ENCODE data around the gene IKZF3.

DNA sequence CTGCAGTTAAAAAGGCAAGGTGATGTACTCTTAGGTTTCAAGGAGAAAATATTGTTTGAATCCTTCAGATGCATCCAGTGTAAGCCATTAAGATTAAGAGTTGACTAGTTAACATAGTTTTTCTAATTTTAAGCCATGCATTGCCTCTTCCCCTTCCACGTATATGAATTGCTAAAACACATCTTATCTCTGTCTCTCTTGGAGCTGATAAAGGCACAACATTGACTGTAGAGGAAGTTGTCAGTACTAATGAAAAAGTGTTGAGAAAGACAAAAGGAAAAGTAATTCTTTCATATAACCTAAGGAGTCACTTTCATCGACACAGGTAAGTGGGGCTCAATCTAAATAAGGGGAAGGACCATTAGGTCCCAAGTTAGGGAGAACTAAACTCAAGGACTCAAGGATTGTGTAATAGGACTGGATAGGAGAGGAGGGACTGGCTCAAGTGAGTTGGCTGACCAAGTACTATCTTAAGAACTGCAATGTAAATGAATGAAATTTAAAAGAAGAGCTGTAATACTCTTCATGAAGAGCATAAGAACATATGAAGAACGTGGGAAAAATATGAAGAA is 70.7 kb downstream of the IKZF3 start:
- TF ChIP-seq, protein P1, sequence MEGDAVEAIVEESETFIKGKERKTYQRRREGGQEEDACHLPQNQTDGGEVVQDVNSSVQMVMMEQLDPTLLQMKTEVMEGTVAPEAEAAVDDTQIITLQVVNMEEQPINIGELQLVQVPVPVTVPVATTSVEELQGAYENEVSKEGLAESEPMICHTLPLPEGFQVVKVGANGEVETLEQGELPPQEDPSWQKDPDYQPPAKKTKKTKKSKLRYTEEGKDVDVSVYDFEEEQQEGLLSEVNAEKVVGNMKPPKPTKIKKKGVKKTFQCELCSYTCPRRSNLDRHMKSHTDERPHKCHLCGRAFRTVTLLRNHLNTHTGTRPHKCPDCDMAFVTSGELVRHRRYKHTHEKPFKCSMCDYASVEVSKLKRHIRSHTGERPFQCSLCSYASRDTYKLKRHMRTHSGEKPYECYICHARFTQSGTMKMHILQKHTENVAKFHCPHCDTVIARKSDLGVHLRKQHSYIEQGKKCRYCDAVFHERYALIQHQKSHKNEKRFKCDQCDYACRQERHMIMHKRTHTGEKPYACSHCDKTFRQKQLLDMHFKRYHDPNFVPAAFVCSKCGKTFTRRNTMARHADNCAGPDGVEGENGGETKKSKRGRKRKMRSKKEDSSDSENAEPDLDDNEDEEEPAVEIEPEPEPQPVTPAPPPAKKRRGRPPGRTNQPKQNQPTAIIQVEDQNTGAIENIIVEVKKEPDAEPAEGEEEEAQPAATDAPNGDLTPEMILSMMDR (IDR thresholded peaks at IDR 0.05), result no peak
- TF ChIP-seq EP300 (IDR thresholded peaks at IDR 0.05), result no peak
